Activated gamma-delta T cell treated with anti-CD3 and anti-CD28 coated beads, Interleukin-2, amount 50 U/mL, for 16 hours (primary cell): ENCODE data around the gene MYO1B.

ENCODE experiments used
- DNase-seq: peaks from one replicate; pipeline ENCODE4 v3.0.0-alpha.2; 2020; ENCODE audit warnings: low read depth

The MYO1B gene

GRCh38 chr2:191299010-191299409 lies 53.8 kb downstream of the MYO1B start:
- DNase-seq, result no peak

- no peak for DNase-seq
These were observed 54.7 kb downstream of the MYO1B start for GRCh38 chr2:191299866-191300265.

- no peak for DNase-seq
These were observed 56.8 kb downstream of the MYO1B start for GRCh38 chr2:191301971-191302370.

GRCh38 chr2:191302459-191303139 lies 57.4 kb downstream of the MYO1B start:
- no peak for DNase-seq

- DNase-seq, result no peak
These were observed 58.2 kb downstream of the MYO1B start for GRCh38 chr2:191303140-191304005.

- no peak for DNase-seq
These were observed 60.0 kb downstream of the MYO1B start for GRCh38 chr2:191304939-191305875.

- DNase-seq, result no peak
These were observed 62.8 kb downstream of the MYO1B start for GRCh38 chr2:191308026-191308425.

GRCh38 chr2:191311156-191311555 lies 66.0 kb downstream of the MYO1B start:
- no peak for DNase-seq

- DNase-seq, result no peak
These were observed 66.4 kb downstream of the MYO1B start for GRCh38 chr2:191311627-191312026.

GRCh38 chr2:191312163-191312562 lies 67.0 kb downstream of the MYO1B start:
- DNase-seq, result no peak

GRCh38 chr2:191312662-191313061 lies 67.5 kb downstream of the MYO1B start:
- DNase-seq, result no peak

GRCh38 chr2:191314697-191315364 lies 69.6 kb downstream of the MYO1B start:
- no peak for DNase-seq

- no peak for DNase-seq
These were observed 70.2 kb downstream of the MYO1B start for GRCh38 chr2:191315365-191315752.

- DNase-seq, result no peak
These were observed 71.2 kb downstream of the MYO1B start for GRCh38 chr2:191316246-191316994.

- no peak for DNase-seq
These were observed 73.0 kb downstream of the MYO1B start for GRCh38 chr2:191318037-191318728.

- DNase-seq, result no peak
These were observed 73.5 kb downstream of the MYO1B start for GRCh38 chr2:191318729-191319078.

GRCh38 chr2:191319186-191319585 lies 74.0 kb downstream of the MYO1B start:
- no peak for DNase-seq

- DNase-seq, result no peak
These were observed 75.7 kb downstream of the MYO1B start for GRCh38 chr2:191320881-191321280.

GRCh38 chr2:191321861-191322662 lies 76.9 kb downstream of the MYO1B start:
- DNase-seq, result no peak
